ENCODE data around the gene GABRB2.

The GABRB2 gene

GRCh38 chr5:161481922-161482321, 64.6 kb downstream of the GABRB2 start:
- TF ChIP-seq, protein P1, sequence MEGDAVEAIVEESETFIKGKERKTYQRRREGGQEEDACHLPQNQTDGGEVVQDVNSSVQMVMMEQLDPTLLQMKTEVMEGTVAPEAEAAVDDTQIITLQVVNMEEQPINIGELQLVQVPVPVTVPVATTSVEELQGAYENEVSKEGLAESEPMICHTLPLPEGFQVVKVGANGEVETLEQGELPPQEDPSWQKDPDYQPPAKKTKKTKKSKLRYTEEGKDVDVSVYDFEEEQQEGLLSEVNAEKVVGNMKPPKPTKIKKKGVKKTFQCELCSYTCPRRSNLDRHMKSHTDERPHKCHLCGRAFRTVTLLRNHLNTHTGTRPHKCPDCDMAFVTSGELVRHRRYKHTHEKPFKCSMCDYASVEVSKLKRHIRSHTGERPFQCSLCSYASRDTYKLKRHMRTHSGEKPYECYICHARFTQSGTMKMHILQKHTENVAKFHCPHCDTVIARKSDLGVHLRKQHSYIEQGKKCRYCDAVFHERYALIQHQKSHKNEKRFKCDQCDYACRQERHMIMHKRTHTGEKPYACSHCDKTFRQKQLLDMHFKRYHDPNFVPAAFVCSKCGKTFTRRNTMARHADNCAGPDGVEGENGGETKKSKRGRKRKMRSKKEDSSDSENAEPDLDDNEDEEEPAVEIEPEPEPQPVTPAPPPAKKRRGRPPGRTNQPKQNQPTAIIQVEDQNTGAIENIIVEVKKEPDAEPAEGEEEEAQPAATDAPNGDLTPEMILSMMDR (conservative IDR thresholded peaks at IDR 0.05; ENCODE audit: low read depth, low read length) = no peak
- Histone ChIP-seq H3K4me3 (IDR thresholded peaks at IDR 0.05; ENCODE audit: insufficient read depth, low read depth, low read length) (no peak overlapping the region), H3K36me3 (ENCODE audit: insufficient read depth) (no peaks in the 10 kb centered on the region), H3K27me3 (ENCODE audit: insufficient read depth, low read depth) (no peaks in the 10 kb centered on the region), H3K9ac (no peak overlapping the region), H3K79me2 (ENCODE audit: insufficient read depth, low read depth) (no peaks in the 10 kb centered on the region), H3K27ac (peak overlapping the region; percentile 35; the same call in 1 of the 2 replicates), H3K4me2 (no peak overlapping the region; the same call in 1 of the 2 replicates), H2AFZ (ENCODE audit: low read depth) (no peak overlapping the region), H4K20me1 (ENCODE audit: insufficient read depth) (no peaks in the 10 kb centered on the region), H3K4me1 (ENCODE audit: low read depth, poor library complexity, severe bottlenecking) (peaks cover 27% of the 10 kb centered on the region)

GRCh38 chr5:161471211-161471950, 75.1 kb downstream of the GABRB2 start:
- TF ChIP-seq, protein P1 (conservative IDR thresholded peaks at IDR 0.05; ENCODE audit: low read depth, low read length) = no peak
- no peak overlapping the region for H3K9ac ChIP-seq
- H3K4me2 ChIP-seq = no peak overlapping the region
- no peaks in the 10 kb centered on the region for H3K79me2 ChIP-seq (ENCODE audit: insufficient read depth, low read depth)
- no peaks in the 10 kb centered on the region for H3K36me3 ChIP-seq (ENCODE audit: insufficient read depth)
- no peaks in the 10 kb centered on the region for H3K4me1 ChIP-seq (ENCODE audit: low read depth, poor library complexity, severe bottlenecking)
- no peaks in the 10 kb centered on the region for H4K20me1 ChIP-seq (ENCODE audit: insufficient read depth)
- no peak overlapping the region for H3K4me3 ChIP-seq (IDR thresholded peaks at IDR 0.05; ENCODE audit: insufficient read depth, low read depth, low read length)
- H3K27ac ChIP-seq = no peak overlapping the region
- H3K27me3 ChIP-seq (ENCODE audit: insufficient read depth, low read depth) = no peaks in the 10 kb centered on the region
- H2AFZ ChIP-seq (ENCODE audit: low read depth) = no peak overlapping the region

DNA sequence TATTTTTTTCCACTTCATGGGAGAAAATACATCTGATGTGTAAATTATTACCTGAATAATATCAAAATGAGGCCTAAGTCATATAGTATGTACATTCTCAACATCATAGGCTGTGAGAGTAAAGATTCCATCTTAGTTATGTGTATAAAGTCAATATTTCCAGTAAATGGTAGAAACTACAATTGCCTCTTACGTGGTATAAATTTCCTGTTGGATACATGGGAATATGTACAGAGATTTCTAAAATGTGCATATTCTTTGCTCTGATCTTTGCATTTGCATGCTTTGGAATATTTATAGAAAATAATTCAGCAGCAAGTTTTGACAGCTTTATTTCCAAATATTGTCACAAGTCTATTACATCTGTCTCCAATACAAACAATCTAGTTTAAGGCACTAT, 78.8 kb downstream of the GABRB2 start:
- TF ChIP-seq, protein P1 (conservative IDR thresholded peaks at IDR 0.05; ENCODE audit: low read depth, low read length) = no peak
- Histone ChIP-seq H3K27ac (no peak overlapping the region), H3K79me2 (ENCODE audit: insufficient read depth, low read depth) (no peaks in the 10 kb centered on the region)

GRCh38 chr5:161460741-161461140, 85.8 kb downstream of the GABRB2 start:
- Histone ChIP-seq H3K9ac (no peak overlapping the region), H3K4me2 (no peak overlapping the region), H3K27me3 (ENCODE audit: insufficient read depth, low read depth) (no peaks in the 10 kb centered on the region), H3K4me3 (IDR thresholded peaks at IDR 0.05; ENCODE audit: insufficient read depth, low read depth, low read length) (no peak overlapping the region), H4K20me1 (ENCODE audit: insufficient read depth) (no peaks in the 10 kb centered on the region), H3K27ac (no peak overlapping the region), H3K4me1 (ENCODE audit: low read depth, poor library complexity, severe bottlenecking) (no peaks in the 10 kb centered on the region), H2AFZ (ENCODE audit: low read depth) (no peak overlapping the region), H3K79me2 (ENCODE audit: insufficient read depth, low read depth) (no peaks in the 10 kb centered on the region), H3K36me3 (ENCODE audit: insufficient read depth) (no peaks in the 10 kb centered on the region)
- TF ChIP-seq, protein P1 (conservative IDR thresholded peaks at IDR 0.05; ENCODE audit: low read depth, low read length) = no peak

More for the DNA sequence above, 78.8 kb downstream of the GABRB2 start:
- Histone ChIP-seq H3K4me2 (no peak overlapping the region), H3K36me3 (ENCODE audit: insufficient read depth) (no peaks in the 10 kb centered on the region), H3K4me3 (IDR thresholded peaks at IDR 0.05; ENCODE audit: insufficient read depth, low read depth, low read length) (no peak overlapping the region), H3K4me1 (ENCODE audit: low read depth, poor library complexity, severe bottlenecking) (no peaks in the 10 kb centered on the region), H2AFZ (ENCODE audit: low read depth) (no peak overlapping the region), H3K27me3 (ENCODE audit: insufficient read depth, low read depth) (no peaks in the 10 kb centered on the region), H4K20me1 (ENCODE audit: insufficient read depth) (no peaks in the 10 kb centered on the region), H3K9ac (no peak overlapping the region)
